HCEC 1CT (cell line): ENCODE data around the gene ENKUR.
"Not testable (repeated sequence)": the region's sequence is repeated elsewhere in the genome, so short reads cannot be mapped to it uniquely, and the experiment has no call there.

Experiments used
- DNase-seq: peaks from one replicate; pipeline ENCODE4 v3.0.0-alpha.2; 2017

ENKUR gene

DNA sequence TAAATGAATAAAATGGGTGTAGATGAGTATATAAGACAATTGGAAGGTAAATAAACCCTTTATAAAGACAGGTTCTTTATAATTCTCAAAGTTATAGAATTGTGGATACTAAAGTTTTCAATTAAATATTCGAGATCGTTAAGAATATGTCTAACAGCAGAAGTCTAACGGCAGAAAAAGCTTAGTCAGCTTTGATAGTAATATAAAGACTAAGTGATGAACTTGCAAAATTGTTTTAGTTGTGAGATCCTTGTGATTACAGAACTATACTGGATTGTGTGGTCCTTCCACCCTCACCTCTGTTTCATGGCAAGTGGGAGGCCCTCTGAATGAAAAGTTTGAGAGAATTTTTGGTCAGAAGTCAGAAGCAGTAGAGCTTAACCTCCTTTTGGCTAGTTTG lies 2.7 kb upstream of the ENKUR start:
- DNase-seq = no peak

DNA sequence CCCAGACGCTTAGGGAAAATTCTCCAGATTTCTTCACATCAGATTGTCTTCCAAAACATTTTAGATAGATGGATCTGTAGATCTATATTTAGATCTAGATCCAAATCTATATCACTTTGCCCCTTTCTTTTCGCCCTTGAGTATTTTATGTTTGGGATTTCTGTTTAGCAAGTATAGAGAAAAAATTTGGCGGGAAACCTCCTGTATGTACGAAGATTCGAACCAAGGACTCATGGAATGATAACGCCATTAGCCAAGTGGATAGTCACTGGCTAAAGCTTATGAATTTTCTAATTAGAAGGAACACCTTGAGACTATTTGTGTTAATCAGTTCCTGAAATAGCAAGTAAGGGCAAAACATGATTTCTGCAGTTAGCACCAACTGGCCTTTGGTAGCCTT lies 1.7 kb upstream of the ENKUR start:
- no peak for DNase-seq

DNA sequence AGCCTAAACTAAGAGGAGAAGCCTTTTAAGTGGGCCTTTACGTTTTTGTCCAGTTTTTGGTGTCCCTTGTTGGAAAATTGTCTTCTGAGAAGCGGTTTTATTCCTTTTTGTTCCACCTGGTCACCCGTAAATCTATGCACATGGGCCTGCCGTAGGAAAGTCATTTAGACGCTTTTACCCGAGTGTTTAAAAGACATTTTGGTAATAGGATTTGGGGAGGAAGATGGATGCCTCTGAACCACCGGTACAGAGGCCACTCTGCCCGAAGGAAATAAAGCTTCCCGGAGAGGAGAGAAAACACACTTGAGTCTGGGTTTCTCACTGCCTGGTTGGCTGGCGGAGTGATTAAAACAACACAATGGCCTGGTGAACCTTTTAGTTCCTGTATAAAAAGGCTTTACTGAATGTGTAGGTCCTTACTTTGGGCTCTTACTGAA lies 1.2 kb upstream of the ENKUR start:
- no peak for DNase-seq

DNA sequence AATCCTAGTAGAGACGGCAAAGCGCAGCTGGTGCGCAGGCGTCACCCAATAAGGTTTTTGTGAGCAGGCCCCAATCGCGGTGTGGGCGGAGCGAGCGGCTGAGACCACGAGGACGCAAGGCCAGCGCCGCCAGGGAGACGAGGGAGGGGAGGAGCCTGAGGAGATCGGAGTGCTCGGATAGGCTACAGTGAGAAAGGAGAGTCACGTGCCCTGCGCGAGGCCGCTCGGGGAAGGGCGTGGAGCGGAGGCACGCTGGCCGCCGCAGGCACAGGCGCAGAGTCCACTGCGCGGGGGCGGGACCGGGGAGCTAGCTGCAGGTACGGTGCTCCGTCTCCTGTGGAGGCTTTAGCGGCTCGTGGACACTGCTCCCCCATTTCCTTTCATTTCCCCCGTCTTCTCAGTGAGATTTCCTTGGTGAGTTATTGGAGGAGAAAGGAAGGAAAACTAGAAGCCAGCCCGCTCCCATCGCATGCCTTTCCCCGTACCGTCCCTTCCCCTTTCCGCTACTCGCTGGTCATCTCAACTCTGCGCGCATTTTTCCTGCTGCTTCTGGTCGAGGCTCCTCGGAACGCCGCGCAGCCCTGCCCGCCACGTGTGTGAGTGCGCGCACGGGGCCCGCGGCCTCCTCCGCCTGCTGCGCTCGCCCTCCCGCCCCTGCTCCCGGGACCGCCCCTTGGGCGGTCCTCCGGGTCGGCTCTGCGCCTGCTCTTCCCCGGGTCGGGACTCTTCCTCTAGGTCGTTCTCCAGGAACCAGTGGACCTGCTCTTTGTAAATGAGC lies 607 bp upstream of the ENKUR start, which contains the start of gene THNSL1:
Gene THNSL1 (plus strand): TSS at position 237 of the 778 bp plus-strand sequence. CDS start 6,612 bp downstream, outside the sequence.
- DNase-seq = peak; percentile 99

DNA sequence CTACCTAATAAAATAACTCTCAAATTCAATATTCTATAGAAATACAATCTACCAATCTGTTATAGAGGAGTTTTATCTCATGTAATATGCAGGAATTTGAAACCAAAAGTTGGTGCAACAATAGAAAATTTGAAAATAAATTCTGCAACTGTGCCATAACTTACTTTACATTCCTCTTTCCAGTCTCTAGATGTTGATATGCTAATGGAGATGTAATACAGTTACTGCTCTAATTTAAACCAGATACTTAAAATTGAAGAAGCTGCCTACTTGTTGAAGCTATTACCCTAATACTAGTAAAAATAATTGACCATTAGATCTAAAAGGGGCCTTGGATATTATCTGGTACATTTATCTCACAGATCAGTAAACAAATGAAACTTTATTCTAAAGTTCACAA lies 1.4 kb downstream of the ENKUR start:
- no peak for DNase-seq

DNA sequence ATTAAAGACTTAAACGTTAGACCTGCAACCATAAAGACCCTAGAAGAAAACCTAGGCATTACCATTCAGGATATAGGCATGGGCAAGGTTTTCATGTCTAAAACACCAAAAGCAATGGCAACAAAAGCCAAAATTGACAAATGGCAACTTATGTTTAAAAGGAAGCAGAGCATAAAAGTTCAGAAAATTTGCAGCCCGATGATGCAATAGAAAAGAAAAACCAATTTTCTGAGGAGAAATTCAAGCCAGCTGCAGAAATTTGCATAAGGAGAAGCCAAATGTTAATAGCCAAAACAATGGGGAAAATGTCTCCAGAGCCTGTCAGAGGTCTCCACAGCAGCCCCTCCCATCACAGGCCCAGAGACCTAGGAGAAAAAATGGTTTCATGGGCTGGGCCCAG lies 4.4 kb downstream of the ENKUR start:
- DNase-seq = not testable (repeated sequence)

DNA sequence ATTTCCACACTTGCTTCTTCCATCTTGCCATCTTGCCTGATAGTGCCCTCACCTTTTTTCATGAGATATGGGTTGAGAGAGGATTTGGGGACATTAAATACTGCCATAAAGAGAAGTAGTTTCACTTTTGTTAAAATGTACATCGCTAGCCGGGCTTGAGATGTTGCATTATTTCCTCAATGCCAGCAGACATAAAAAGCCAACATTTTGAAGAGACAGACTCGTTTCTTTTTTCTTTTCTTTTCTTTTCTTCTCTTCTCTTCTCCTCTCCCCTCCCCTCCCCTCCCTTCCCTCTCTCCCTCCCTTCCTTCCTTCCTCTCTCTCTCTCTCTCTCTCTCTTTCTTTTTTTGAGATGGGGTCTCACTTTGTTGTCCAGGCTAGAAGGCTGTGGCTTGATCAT lies 17.9 kb downstream of the ENKUR start:
- DNase-seq = no peak

DNA sequence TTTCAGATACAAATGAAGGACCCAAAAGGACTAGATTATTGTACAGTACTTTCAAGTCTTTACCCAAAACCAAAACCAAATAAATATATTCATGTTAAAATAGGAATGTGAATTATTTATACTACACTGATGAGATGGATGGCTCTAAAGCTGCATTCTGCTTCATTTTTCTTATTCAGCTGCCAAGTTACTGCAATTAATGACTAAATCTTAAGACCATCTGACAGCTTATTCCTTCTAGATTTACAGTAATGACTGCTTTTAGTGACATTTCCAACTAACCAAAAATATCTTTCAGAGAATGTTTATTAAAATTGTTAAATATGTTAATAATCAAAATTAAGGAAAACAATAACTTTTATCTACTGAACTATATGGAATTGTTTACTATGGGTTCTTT lies 20.9 kb downstream of the ENKUR start:
- DNase-seq = no peak

DNA sequence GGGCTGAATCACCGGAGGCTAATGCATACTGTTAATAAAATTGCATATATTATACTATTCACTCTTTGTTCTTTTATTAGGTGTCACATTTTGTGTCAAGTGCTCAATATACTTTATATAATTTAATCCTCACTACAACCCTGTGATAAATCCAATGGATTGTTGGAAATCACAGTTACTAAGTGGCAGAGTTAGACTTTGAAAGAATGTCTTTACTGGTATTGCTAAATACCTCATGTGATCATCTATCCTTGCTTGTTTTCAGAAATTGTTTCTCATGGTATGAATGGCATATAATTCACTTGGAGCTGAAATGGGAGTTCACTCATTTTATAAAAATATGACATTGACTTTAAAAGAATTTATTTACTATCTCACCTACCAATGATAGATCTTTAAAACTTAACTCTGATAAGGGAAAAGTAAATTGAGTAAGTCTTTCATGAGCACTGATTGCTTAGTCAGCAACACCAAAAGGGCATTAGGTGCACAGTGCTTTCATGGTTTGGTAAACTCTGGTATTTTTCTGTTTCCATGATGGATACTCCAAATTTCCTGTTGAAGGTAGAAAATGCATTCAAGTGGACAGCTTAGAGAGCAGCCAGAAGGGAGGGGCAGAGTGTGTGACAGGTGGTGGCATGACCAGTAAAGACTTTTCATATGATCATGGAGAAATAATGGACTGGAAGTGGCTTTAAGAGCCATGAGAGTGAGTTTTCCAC lies 22.6 kb downstream of the ENKUR start:
- no peak for DNase-seq

DNA sequence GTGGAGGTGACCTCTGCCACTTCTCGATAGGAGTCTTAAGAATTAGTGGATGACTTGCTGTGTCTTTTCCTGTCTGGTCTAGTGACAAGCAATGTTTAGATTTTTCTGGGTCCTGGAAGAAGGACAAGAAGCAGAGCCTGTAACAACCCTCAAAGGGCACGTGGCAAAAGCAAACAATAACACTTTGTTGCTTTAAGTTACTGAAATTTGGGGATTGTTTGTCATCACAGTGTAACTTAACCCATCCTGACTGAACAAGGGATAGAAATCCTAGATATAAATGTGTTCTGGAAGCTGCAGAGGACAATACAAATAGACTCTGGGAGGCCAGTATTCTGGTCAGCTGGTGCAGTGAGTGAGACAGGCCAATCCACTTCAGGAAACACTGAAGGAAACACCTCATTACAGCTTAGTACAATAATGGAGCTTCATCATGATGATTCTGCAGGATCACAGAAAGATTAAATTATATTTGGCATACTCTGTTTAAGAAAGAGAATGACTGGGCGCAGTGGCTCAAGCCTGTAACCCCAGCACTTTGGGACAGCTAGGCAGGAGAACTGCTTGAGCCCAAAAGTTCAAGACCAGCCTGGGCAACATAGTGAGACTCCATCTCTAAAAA lies 23.3 kb downstream of the ENKUR start:
- no peak for DNase-seq

DNA sequence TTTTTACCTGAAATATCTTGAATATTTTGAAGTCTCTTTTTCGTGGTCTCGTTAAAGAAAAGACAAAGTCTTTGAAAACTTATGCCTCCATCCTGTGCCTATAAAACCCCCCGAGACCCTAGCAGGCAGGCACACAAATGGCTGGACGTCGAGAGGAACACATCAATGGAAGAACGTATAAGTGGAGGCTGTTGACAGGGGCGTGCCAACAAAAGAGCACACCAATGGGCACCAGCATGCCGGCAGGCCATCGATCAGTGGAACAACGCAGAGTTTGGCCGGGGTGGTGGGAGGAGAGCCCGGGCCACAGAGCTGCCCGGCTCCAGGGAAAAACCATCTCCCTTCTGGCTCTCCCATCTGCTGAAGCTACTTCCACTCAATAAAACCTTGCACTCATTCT lies 24.7 kb downstream of the ENKUR start:
- no peak for DNase-seq

DNA sequence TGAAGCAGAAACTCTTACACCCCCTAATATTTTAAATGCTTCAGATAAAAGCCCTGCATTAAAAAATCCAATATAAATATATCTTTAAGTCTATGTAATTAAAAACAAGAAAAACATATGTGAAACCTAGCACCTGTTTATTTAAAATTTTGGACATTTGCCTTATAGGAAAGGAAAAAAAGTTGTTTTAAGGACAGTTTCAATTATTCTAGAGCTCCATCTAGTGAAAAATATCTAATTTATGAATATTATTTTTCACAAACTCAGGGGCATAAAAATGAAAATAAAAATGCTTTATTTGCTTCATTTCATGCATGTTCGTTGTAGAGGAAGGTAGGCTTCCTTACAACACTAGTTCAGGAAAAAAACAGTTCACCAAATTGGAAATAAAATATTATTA lies 26.1 kb downstream of the ENKUR start:
- DNase-seq = peak; percentile 39

DNA sequence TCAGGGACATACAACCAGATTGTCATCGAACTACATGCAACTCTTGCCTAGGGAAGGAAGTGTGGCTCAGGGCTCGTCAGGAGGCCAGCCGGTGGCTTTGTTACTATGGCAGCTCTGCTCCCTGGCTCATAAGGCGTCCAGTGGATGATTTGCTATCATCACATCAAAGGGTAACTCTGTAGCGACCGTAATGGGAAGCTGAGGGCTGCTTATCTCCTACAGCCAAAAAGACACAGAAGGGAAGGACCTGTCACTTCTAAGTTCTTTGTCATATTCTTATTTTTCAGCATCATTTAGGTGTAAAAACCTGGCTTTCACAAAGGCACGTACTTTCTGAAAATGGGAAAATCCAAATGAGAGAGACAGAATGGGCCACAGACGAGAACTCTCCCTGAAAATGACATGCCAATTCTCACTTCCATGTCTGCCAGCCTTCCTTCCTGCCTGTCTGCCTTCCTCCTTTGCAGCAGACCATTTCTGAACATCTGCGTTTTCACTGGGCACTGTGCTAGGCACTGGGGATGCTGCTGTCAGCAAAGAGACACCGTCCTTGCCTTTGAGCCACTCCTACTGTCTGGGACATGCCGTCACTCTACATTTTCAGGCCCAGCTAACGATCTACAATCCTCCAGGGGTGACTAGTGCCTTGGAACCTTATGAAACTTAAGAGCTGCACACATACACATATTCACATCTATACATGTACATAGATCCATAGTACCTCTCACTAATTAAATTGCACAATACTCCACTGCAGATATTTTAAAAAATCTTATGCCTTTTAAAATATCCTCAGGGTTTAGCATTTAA lies 26.9 kb downstream of the ENKUR start:
- DNase-seq = no peak

DNA sequence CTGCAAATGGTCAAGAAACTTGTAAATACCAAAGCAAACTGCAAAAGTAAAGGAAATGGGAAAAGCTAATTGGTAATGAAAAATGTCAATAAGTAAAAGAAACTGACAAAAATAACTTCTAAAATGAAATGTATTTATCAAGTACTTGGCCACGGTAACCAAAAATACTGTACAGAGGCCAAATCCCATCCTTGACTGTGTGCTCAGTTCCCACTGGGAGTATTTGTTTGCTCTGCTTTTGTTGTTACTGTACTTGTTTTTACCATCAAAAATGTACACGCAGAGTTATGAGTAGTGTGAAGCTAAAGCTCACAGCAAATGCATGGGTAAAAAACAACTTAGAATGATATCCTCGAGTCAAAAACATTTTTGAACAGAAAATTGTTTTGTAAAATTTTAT lies 31.1 kb downstream of the ENKUR start:
- DNase-seq = no peak

DNA sequence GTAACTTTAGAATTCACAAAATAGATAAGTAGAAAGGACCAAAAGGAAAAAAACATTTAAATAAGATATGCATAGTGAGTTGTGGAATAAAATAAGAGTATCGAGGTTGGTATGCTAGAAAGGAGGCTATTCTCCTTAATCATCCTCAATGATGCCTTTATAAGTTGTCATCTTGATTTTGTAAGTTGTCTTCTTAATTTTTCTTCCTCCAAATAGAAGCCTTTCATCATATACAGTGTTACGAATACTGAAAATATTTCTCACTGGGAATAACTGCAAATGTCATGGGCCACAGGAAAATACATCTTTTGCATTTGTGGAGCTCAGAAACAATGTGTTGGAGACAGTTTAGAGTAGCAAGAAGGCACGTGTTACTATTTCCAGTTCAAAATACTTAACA lies 32.0 kb downstream of the ENKUR start:
- DNase-seq = no peak

DNA sequence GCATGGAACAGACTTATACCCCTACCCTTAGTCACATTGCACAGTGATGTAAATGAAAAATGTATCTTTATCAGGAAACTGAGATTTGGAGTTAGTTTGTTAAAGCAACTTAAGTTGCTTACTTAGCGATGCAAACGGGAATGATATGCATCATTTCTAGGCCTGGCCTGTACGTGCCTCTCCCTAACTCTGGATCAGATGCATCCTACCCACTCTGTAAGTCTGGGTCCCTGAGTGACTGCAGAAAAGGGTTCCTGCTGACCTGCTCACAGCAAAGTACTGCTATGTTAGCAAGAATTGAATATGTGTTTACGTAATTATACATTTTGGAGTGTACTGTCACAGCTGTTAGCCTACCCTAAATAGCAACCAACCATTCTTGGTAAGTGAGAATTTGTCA lies 32.8 kb downstream of the ENKUR start:
- DNase-seq = no peak

DNA sequence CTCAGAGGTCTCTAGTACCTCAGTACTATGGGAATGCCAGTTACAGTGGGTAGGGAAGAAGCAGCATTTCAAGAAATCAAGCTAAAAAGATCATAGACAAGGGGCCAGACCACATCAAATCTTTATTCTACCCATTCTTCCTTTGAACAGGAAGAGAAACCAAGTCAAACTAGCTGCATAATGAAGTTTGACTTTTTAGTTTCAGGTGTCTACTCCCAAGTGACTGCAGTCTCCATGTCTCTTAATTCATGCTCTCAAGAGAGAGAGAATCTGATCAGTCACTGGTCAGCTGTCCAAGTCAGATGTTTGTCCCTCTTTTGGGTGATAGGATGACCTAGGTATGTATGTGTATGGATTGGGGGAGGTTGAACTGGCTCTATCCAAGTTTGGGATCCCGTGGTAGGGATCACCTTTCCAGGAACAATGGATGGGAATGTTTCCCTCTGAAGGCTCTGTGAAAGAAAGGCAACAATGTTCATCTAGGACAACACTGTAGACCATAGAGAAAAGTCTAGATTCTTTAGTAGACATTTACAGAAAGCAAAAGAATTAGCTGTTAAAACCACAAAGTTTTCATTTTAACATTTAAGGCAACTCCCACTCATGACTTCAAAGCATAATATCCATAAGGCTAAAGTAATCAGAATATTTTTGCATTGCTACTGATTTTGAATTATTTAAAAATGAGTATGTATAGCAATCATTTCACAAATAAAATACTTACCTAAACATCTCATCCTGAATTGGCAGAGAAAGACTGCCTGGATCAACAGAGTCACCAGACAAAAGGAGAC lies 33.4 kb downstream of the ENKUR start:
- no peak for DNase-seq

DNA sequence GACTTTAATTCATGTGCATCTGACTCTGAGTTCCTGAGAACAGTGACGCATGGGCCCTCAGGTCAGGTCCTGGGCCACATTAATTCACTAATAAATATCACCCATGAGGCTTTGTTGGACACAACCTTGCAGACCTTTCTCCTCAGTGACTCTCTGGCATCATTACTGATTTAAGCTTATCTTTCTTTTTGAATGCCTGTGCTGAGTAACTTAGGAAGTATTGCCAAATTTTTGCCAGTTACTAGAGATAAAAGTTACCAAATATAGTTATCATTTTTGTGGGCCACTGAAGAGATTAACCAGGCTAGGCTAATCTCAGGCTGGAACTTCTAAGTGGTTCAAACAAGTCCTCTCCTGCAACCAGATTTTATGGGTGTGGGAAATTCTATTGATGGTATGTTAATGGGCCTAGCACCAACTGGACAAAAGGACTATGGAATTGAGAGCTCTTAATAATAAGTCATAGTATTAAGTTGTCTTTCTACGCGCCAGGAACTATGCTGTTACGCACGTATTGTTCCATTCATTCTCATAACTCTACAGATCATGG lies 34.7 kb downstream of the ENKUR start:
- DNase-seq = no peak

DNA sequence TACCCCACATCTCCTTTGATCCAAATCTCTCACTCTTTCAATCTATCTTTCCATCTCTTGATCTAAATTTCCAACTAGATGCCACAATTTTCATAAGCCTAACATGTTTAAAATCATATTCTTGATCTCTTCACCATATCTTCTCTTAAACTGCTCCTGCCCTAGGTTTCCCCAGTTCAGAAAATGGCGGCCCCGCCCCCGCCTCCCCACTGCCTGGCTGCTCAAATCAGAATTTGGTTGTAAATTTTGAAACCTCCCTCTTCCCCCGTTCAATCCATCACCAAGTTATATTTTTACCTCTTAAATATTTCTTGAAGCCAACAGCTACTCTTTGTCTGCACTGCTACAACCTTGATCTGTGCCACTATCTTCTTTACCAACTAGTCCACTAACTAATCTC lies 36.3 kb downstream of the ENKUR start:
- DNase-seq = no peak

DNA sequence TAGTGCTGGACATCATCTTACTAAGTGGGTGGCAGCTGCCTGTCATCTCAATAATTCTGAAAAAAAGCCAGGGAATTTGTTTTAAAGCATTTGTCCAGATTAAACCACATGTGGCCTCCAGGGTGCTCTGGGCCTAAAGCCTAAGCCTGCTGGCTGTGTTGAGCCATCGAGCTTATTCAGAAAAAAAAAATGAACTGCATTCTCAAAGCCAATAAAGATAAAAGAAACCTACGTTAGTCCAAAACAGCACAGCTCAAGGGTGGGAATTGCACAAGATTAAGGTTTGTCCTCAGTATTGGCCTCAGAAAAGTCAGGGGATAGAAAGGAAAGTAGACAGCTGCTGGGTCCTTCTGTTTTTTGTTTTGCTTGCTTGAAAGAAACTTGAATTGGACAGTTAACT lies 41.0 kb downstream of the ENKUR start:
- peak; percentile 72 for DNase-seq

DNA sequence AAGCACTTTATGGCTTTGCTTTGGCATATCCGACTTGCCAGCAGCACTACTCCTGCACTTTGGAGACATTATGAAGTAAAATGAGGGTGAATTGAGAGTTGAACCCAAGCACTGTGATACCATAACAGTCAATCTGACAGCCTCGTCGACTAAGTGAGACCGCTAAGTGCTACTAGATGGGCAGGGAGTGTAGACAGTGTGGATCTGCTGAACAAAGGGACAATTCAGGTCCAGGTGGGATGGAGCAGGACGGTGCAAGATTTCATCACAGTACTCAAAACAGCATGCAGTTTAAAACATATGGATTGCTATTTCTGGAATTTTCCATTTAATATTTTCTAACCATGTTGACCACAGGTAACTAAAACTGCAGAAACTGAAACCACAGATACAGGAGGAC lies 42.8 kb downstream of the ENKUR start:
- no peak for DNase-seq

DNA sequence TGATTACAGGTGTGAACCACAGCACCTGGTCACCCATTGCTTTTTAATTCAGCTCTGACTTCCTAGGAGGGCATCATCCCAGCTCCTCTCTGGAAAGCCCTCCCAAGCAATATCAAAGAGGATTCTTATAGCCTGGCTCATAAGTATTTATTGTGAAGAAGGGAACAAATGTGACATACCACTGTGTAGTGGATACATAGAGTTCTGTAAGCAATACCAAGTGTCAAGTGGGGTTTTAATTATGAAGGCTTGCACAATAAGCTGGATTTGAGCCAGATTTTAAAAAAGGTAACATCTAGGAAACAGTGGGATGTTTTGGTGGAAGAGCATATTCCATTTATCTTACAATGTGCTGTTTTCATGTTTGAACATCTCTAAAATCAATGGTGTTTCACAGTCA lies 44.6 kb downstream of the ENKUR start:
- no peak for DNase-seq
